ENCODE data around the gene TBCD.

The TBCD gene

DNA sequence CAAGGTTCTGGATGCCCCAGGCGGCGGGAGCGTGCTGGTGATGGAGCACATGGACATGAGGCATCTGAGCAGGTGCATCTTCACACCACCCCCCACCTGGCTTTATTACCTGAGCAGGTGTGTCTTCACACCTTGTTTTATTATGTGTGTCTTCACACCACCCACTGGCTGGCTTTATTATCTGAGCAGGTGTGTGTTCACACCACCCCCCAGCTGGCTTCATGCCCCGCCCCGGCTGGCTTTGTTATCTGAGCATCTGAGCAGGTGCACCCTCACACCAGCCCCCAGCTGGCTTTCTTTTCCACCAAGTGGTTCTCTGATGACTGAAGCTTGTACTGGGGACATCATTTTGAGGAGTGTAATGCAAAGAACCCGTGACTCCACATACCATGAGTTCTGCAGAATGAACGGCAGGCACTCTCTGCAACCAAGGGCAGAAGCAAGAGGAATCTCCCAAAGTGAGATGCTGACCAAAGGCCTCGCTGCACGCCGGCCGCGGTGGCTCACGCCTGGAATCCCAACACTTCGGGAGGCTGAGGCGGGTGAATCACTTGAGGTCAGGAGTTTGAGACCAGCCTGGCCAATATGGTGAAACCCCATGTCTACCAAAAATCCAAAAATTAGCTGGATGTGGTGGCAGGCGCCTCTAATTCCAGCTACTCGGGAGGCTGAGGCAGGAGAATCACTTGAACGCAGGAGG lies 32.7 kb upstream of the TBCD start:
- no peak for DNase-seq (ENCODE audit: insufficient read length, low spot score)
- TF ChIP-seq, protein P1, sequence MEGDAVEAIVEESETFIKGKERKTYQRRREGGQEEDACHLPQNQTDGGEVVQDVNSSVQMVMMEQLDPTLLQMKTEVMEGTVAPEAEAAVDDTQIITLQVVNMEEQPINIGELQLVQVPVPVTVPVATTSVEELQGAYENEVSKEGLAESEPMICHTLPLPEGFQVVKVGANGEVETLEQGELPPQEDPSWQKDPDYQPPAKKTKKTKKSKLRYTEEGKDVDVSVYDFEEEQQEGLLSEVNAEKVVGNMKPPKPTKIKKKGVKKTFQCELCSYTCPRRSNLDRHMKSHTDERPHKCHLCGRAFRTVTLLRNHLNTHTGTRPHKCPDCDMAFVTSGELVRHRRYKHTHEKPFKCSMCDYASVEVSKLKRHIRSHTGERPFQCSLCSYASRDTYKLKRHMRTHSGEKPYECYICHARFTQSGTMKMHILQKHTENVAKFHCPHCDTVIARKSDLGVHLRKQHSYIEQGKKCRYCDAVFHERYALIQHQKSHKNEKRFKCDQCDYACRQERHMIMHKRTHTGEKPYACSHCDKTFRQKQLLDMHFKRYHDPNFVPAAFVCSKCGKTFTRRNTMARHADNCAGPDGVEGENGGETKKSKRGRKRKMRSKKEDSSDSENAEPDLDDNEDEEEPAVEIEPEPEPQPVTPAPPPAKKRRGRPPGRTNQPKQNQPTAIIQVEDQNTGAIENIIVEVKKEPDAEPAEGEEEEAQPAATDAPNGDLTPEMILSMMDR (IDR thresholded peaks at IDR 0.05; ENCODE audit: insufficient read depth, missing control alignments): no peak
- no peak for FAIRE-seq

DNA sequence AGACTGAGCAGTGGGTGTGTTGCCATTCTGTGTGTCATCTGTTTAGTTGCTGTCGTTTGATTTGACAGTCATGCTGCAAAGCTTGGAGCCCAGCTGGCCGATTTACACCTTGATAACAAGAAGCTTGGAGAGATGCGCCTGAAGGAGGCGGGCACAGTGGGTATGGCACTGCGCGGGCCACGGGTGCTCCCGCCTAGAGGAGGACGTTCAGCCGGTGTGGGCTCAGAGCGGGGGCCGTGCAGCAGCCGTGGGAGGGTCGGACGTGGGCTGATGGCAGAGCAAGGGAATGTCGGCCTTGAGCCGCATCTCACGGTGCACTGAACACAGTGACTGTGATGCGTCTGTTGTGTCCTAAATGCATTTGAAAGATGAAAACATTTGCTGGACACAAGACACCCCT lies 31.7 kb upstream of the TBCD start:
- FAIRE-seq (no peak), DNase-seq (ENCODE audit: insufficient read length, low spot score) (no peak)
- TF ChIP-seq, protein P1 (IDR thresholded peaks at IDR 0.05; ENCODE audit: insufficient read depth, missing control alignments): no peak

DNA sequence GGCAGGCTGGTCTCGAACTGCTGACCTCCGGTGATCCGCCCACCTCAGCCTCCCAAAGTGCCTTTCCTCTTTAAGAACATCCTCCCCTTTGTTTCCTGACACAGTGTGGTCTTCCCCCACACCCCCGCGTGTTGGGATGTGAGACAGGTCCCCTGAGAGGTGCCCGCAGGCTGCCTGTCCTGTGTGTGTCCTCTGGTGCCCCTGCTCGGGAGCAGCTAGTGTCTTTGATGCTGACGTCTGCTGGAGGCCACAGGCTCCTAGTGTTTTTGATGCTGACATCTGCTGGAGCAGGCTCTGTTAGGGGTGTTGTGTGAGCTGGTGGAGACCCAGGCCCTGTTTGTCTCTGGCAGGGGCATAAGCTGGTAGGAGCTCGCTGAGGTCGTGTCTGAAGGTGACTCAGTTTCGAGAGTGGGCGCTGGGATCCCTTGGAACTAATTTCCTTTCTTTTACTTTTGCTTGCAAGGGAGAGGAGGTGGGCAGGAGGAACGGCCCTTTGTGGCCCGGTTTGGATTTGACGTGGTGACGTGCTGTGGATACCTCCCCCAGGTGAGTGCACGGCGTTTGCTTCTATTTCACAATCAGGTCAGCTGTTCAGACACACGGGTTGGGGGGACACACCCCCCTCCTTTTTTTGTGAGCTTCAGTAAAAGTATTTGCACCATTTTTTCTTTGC lies 29.4 kb upstream of the TBCD start:
- TF ChIP-seq, protein P1 (IDR thresholded peaks at IDR 0.05; ENCODE audit: insufficient read depth, missing control alignments): no peak
- no peak for FAIRE-seq
- DNase-seq (ENCODE audit: insufficient read length, low spot score): no peak

DNA sequence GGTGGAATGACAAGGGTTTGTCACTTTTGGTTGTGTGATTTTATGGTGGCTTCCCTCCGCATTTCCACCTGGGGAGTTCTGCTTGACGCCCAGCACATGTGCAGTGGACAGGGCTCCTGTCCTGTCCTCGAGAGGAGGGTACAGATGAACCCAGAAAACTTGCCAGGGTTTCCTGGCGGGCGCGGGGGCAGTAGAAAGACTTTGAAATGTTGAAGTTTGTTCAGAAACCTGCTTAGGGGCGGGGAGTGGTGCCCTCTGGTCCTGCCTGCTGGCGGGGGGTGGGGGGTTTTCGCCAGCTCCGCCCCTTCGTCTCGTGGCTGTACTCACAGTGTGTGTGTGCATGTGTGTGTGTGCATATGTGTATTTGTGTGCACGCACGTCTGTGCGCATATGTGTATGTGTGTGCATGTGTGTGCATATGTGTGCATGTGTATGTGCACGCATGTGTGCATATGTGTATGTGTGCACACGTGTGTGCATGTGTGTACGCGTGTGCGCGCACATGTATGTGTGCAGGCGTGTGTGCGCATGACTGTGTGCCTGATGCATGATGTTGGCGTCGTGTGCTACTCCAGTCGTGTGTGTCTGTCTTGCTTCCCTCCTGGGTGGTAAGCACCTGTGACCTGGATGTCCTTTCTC lies 28.6 kb upstream of the TBCD start:
- no peak for FAIRE-seq
- TF ChIP-seq, protein P1 (IDR thresholded peaks at IDR 0.05; ENCODE audit: insufficient read depth, missing control alignments): no peak

DNA sequence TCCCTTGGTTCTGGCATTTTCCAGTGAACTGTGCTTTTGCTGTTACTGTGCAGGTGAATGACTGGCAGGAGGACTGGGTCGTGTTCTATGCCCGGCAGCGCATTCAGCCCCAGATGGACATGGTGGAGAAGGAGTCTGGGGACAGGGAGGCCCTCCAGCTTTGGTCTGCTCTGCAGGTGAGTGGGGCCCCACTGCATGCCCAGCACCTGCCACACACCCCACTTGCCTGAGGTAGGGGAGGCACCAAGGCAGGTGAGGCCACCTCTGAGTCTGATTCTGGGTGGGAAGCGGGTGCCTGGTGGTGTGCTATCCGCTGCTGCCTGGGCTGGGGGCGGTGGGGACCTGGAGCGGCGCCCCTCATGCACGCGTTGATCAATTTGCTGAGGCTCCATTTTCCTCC lies 25.4 kb upstream of the TBCD start:
- FAIRE-seq: no peak
- TF ChIP-seq, protein P1 (IDR thresholded peaks at IDR 0.05; ENCODE audit: insufficient read depth, missing control alignments): no peak

More for the DNA sequence above, 28.6 kb upstream of the TBCD start:
- DNase-seq (ENCODE audit: insufficient read length, low spot score): no peak

DNA sequence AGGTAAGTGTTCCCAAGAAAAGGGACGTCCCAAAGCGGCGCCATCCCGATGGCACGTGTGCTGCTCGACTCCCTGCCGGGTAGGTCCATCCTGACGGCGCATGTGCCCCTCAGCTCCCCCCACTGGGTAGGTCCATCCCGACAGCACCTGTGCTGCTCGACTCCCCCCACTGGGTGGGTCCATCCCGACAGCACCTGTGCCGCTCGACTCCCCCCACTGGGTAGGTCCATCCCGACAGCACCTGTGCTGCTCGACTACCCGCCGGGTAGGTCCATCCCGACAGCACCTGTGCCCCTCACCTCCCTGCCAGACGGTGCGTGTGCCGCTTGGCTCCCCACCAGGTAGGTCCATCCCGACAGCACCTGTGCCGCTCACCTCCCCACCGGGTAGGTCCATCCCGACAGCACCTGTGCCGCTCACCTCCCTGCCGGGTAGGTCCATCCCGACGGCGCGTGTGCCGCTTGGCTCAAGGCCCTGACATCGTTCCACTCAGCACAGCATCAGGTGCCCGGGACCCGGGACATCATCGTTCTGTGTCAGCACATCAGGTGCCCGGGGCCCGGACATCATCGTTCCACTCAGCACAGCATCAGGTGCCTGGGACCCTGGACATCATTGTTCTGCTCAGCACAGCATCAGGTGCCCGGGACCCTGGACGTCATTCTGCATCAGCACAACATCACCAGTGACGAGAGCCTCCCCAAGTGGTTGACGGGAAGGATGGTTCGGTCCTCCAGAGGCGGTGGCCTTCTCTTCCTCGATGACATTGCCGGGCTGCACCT lies 22.2 kb upstream of the TBCD start:
- TF ChIP-seq, protein P1 (IDR thresholded peaks at IDR 0.05; ENCODE audit: insufficient read depth, missing control alignments): no peak
- DNase-seq (ENCODE audit: insufficient read length, low spot score): no peak
- FAIRE-seq: no peak

More for the DNA sequence above, 25.4 kb upstream of the TBCD start:
- DNase-seq (ENCODE audit: insufficient read length, low spot score): no peak

Data from D721Med (cell line).